Measurements from ENCODE around the gene APOBEC3B.
"Not testable (repeated sequence)": the region's sequence is repeated elsewhere in the genome, so short reads cannot be mapped to it uniquely, and the experiment has no call there.

Gene APOBEC3B

GRCh38 chr22:38980587-38980986, 1.6 kb upstream of the APOBEC3B start:
- 84 to 89% methylated on average over 7 to 8 of the region's 10 CpGs for WGBS, 2 experiments (ENCODE audit: insufficient coverage in 2 of 2)
- H3K27ac ChIP-seq (ENCODE audit: low read depth, low read length, severe bottlenecking); H3K4me1 ChIP-seq (ENCODE audit: control insufficient read depth, insufficient read depth, low read length, poor library complexity, severe bottlenecking); H3K4me3 ChIP-seq (ENCODE audit: extremely low read depth, insufficient read depth, low read length, poor library complexity, severe bottlenecking); H3K36me3 ChIP-seq (ENCODE audit: control insufficient read depth, insufficient read depth, low read length): not testable (repeated sequence)
- peaks cover 34% of the 10 kb centered on the region for H3K9me3 ChIP-seq (ENCODE audit: control insufficient read depth, low read length)

DNA sequence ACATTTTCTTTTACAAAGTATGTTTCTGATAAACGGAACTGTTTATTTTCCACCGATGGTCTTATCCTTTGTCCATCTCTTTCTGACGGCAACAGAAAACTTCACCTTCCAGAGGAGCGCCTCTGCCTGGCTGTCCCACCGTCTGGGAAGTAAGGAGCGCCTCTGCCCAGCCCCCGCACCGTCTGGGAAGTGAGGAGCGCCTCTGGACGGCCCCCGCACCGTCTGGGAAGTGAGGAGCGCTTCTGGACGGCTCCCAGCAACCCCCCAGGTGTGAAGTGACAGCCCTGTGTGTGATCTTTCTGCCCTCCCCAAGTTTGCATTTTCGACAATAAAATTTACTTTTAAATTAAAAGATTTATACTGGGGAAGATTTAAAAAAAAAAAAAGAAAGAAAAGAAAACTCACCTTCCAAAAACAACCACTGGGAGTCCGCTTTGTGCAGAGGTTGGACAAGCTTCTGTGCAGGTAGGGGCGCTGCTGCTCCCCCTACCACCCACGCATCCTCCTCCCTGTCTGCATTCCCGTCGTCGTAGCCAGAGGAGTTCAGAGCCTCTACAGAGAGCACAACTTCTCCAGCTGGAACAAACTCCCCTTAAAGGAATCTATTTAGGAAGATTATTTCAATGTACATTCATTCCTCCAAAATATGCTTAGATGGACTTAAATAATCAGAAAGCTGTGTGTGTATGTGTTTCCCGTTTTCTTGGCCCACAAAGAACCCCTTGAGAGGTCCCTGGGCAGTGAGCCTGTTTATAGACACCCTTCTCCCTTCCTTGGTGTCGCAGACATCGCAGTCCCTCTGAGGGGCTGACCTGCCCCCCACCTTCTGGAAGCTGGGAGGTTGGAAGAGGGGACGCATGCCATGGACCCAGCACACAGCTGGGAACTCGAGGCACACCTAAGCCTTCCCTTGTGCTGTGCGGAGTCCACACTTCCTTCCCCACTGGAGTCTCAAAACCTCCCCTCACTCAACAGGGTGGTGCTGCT, 849 bp upstream of the APOBEC3B start:
- Histone ChIP-seq H3K36me3 (ENCODE audit: control insufficient read depth, insufficient read depth, low read length) (no peaks in the 10 kb centered on the region), H3K4me1 (ENCODE audit: control insufficient read depth, insufficient read depth, low read length, poor library complexity, severe bottlenecking) (peaks cover 3% of the 10 kb centered on the region), H3K4me3 (ENCODE audit: extremely low read depth, insufficient read depth, low read length, poor library complexity, severe bottlenecking) (no peak overlapping the region), H3K27ac (ENCODE audit: low read depth, low read length, severe bottlenecking) (no peak overlapping the region), H3K9me3 (ENCODE audit: control insufficient read depth, low read length) (peaks cover 27% of the 10 kb centered on the region)
- WGBS, 2 experiments (ENCODE audit: insufficient coverage in 2 of 2) = 73 to 84% methylated on average over 11 to 13 of the region's 27 CpGs

DNA sequence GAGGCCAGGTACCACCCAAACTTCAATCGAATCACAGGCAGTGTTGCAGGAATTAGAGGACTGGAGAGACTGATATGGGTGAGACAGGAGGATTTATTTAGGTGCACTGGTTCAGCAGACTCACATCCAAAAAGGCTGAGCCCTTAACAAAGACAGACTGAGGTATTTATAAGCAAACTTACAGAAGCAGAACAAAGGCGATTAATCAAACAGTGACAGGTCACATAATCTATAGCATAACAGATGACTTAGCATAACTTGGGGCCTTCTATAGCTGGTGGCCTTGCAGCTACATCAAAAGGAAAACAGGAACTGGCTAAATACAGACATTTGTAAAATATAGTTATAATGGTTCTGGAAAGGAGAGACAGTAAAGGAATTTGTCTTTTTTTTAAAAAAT, 2.1 kb downstream of the APOBEC3B start:
- H3K4me3 ChIP-seq (ENCODE audit: extremely low read depth, insufficient read depth, low read length, poor library complexity, severe bottlenecking) = no peak overlapping the region
- no peaks in the 10 kb centered on the region for H3K36me3 ChIP-seq (ENCODE audit: control insufficient read depth, insufficient read depth, low read length)
- 90 to 100% methylated on average over 1 to 2 of the region's 2 CpGs for WGBS, 2 experiments (ENCODE audit: insufficient coverage in 2 of 2)
- peaks cover 3% of the 10 kb centered on the region for H3K4me1 ChIP-seq (ENCODE audit: control insufficient read depth, insufficient read depth, low read length, poor library complexity, severe bottlenecking)
- peaks cover 23% of the 10 kb centered on the region for H3K9me3 ChIP-seq (ENCODE audit: control insufficient read depth, low read length)
- H3K27ac ChIP-seq (ENCODE audit: low read depth, low read length, severe bottlenecking) = no peak overlapping the region

DNA sequence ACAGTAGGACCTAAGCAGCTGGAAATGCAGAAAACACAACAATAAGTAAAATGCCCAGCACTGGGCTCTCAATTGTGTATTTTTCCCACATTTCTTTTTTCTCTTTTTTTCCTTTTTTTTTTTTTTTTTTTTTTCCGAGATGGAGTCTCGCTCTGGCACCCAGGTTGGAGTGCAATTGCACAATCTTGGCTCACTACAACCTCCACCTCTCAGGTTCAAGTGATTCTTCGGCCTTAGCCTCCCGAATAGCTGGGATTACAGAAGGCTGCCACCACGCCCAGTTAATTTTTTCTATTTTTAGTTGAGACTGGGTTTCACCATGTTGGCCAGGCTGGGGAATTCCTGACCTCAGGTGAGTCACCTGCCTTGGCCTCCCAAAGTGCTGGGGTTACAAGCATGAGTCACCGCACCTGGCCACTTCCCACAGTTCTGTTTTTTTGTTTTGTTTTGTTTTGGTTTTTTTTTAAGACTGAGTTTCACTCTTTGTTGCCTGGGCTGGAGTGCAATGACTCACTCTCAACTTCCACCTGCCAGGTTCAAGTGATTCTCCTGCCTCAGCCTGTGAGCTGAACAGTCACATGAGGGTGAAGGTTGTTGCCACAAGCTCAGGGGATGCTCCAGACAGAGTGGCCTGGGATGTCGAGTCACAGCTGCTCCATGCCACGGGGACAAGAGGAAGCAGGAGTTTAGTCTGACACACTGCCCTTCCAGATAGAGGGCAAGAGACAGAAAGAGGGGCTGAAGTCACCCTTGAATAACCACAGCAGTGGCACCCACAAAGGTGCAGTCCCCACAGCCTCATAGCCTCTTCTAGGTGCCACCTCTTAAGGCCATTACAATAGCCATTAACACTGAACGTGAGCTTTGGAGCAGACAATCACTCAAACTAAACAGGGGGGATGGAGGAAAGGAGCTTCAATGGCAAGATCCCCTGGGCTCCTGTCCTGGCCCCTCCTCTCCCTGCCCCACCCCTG, 2.9 kb downstream of the APOBEC3B start:
- WGBS, 2 experiments (ENCODE audit: insufficient coverage in 2 of 2) = 76 to 100% methylated on average over 3 to 4 of the region's 9 CpGs
- H3K36me3 ChIP-seq (ENCODE audit: control insufficient read depth, insufficient read depth, low read length); H3K4me1 ChIP-seq (ENCODE audit: control insufficient read depth, insufficient read depth, low read length, poor library complexity, severe bottlenecking); H3K4me3 ChIP-seq (ENCODE audit: extremely low read depth, insufficient read depth, low read length, poor library complexity, severe bottlenecking); H3K27ac ChIP-seq (ENCODE audit: low read depth, low read length, severe bottlenecking): not testable (repeated sequence)
- peaks cover 23% of the 10 kb centered on the region for H3K9me3 ChIP-seq (ENCODE audit: control insufficient read depth, low read length)

GRCh38 chr22:38986629-38987028, 4.5 kb downstream of the APOBEC3B start:
- WGBS, 2 experiments (ENCODE audit: insufficient coverage in 2 of 2) = 89 to 100% methylated on average over 1 to 2 of the region's 3 CpGs
- H3K27ac ChIP-seq (ENCODE audit: low read depth, low read length, severe bottlenecking) = no peak overlapping the region
- no peak overlapping the region for H3K4me3 ChIP-seq (ENCODE audit: extremely low read depth, insufficient read depth, low read length, poor library complexity, severe bottlenecking)
- H3K4me1 ChIP-seq (ENCODE audit: control insufficient read depth, insufficient read depth, low read length, poor library complexity, severe bottlenecking) = peaks cover 3% of the 10 kb centered on the region
- H3K36me3 ChIP-seq (ENCODE audit: control insufficient read depth, insufficient read depth, low read length) = no peaks in the 10 kb centered on the region
- peaks cover 23% of the 10 kb centered on the region for H3K9me3 ChIP-seq (ENCODE audit: control insufficient read depth, low read length)

DNA sequence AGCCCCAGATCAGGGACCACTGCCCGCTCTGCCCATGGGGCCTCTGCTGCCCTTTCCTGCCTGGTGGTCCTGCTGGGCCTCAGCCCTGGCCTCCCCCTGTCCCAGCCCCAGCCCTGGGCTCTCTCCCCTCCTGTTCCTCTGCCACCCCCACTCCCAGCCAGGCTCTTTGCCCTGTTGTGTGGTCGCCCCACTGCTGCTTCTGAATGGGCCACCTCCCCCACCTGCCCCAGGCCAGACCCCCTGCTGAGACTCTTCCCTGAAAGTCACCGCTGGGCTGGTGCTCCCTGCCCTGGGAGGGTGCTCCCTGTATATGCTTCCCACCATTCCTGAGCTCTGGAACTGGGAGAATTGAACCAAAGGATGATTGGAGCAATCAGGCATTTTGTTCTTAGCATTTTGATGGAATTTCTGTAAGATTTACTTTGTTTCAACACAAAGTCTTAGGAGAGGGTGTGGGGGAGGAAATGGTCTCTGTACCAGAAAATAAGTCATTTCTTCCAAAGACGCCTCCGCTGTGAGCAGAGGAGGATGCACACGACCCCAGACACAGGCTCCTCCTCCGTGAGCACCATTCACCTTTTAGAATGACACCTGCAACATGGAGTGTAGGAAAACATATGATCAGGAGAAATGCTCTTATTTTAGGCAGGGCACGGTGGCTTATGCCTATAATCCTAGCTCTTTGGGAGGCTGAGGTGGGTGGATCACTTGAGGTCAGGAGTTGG, 5.2 kb downstream of the APOBEC3B start:
- WGBS, 2 experiments (ENCODE audit: insufficient coverage in 2 of 2) = 80 to 87% methylated on average over 5 to 8 of the region's 8 CpGs
- no peak overlapping the region for H3K4me3 ChIP-seq (ENCODE audit: extremely low read depth, insufficient read depth, low read length, poor library complexity, severe bottlenecking)
- no peaks in the 10 kb centered on the region for H3K4me1 ChIP-seq (ENCODE audit: control insufficient read depth, insufficient read depth, low read length, poor library complexity, severe bottlenecking)
- H3K36me3 ChIP-seq (ENCODE audit: control insufficient read depth, insufficient read depth, low read length) = no peaks in the 10 kb centered on the region
- peaks cover 23% of the 10 kb centered on the region for H3K9me3 ChIP-seq (ENCODE audit: control insufficient read depth, low read length)
- no peak overlapping the region for H3K27ac ChIP-seq (ENCODE audit: low read depth, low read length, severe bottlenecking)

- 95 to 100% methylated on average over 3 to 6 of the region's 6 CpGs for WGBS, 2 experiments (ENCODE audit: insufficient coverage in 2 of 2)
- Histone ChIP-seq H3K9me3 (ENCODE audit: control insufficient read depth, low read length) (peaks cover 4% of the 10 kb centered on the region), H3K4me3 (ENCODE audit: extremely low read depth, insufficient read depth, low read length, poor library complexity, severe bottlenecking) (no peak overlapping the region), H3K27ac (ENCODE audit: low read depth, low read length, severe bottlenecking) (no peak overlapping the region), H3K4me1 (ENCODE audit: control insufficient read depth, insufficient read depth, low read length, poor library complexity, severe bottlenecking) (no peaks in the 10 kb centered on the region), H3K36me3 (ENCODE audit: control insufficient read depth, insufficient read depth, low read length) (no peaks in the 10 kb centered on the region)
Measured at GRCh38 chr22:38989466-38989865, 7.3 kb downstream of the APOBEC3B start.

DNA sequence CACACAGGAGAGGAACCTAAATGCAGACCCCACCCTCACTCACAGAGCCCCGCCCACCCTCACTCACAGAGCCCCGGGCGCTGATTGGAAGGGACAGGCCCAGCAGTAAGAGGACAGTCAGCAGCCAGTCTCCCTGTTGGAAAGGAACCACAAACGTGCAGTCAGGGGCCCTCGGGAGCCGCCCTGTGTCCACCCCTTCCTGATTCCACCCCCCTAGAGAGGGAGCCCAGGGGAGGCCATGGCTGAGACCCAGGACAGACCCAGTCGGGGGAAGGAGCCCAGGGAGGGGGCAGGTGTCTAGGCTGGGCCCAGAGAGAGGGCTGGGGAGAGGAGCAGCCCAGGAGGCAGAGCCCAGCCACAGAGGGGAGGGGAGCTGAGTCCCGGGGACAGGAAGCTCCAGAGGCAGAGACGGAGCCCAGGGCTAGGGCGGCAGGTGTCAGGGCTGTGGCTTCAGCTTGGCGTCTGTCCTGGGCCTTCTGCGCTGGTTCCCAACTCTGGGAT, 10.8 kb downstream of the APOBEC3B start:
- not testable (repeated sequence) for H3K36me3 ChIP-seq (ENCODE audit: control insufficient read depth, insufficient read depth, low read length); H3K9me3 ChIP-seq (ENCODE audit: control insufficient read depth, low read length); H3K4me3 ChIP-seq (ENCODE audit: extremely low read depth, insufficient read depth, low read length, poor library complexity, severe bottlenecking); H3K4me1 ChIP-seq (ENCODE audit: control insufficient read depth, insufficient read depth, low read length, poor library complexity, severe bottlenecking); H3K27ac ChIP-seq (ENCODE audit: low read depth, low read length, severe bottlenecking)
- 38 to 39% methylated on average over 3 to 7 of the region's 12 CpGs for WGBS, 2 experiments (ENCODE audit: insufficient coverage in 2 of 2)

DNA sequence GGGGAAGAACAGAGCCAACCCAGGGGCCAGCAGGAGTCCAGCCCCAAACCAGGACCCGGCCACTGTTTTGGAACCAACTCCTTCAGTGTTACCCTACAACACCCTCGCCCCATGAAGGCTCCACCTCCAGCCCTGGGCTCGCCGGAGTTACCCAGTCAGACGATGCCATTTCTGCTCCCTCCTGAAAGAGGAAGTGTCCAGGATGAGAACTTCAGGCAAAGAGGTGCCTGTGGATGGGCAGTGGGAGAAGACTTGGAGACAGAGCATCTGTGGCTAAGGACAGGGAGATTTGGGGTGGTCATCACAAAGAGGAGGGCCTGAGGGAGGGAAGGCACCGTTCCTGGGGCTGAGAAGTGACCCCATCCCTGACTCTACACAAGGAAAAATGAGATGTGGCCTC, 14.0 kb downstream of the APOBEC3B start:
- H3K9me3 ChIP-seq (ENCODE audit: control insufficient read depth, low read length) = no peaks in the 10 kb centered on the region
- WGBS, 2 experiments (ENCODE audit: insufficient coverage in 2 of 2) = 80 to 83% methylated on average over 1 to 4 of the region's 6 CpGs
- no peak overlapping the region for H3K27ac ChIP-seq (ENCODE audit: low read depth, low read length, severe bottlenecking)
- no peaks in the 10 kb centered on the region for H3K4me1 ChIP-seq (ENCODE audit: control insufficient read depth, insufficient read depth, low read length, poor library complexity, severe bottlenecking)
- H3K4me3 ChIP-seq (ENCODE audit: extremely low read depth, insufficient read depth, low read length, poor library complexity, severe bottlenecking) = no peak overlapping the region
- H3K36me3 ChIP-seq (ENCODE audit: control insufficient read depth, insufficient read depth, low read length) = no peaks in the 10 kb centered on the region

DNA sequence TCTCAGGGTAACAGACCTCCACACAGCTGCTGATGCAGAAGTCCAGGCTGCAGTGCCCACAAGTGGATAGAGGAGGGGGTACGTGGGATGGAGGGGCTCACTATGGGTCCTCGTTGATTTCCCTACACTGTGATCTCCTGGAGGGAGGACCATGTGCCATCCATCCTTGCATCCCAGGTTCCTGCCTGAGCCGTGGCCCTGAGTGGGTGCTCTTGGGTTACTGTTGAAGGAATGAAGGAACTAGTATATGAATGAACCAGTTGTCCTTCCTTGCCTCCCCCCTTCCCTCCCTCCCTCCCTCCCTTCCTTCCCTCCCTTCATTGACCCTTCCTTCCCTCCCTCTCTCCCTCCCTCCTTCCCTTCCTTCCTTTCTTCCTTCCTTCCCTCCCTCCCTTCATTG, 15.4 kb downstream of the APOBEC3B start:
- no peaks in the 10 kb centered on the region for H3K36me3 ChIP-seq (ENCODE audit: control insufficient read depth, insufficient read depth, low read length)
- no peak overlapping the region for H3K4me3 ChIP-seq (ENCODE audit: extremely low read depth, insufficient read depth, low read length, poor library complexity, severe bottlenecking)
- no peaks in the 10 kb centered on the region for H3K4me1 ChIP-seq (ENCODE audit: control insufficient read depth, insufficient read depth, low read length, poor library complexity, severe bottlenecking)
- H3K27ac ChIP-seq (ENCODE audit: low read depth, low read length, severe bottlenecking) = no peak overlapping the region
- 78 to 100% methylated on average over 1 to 2 of the region's 3 CpGs for whole genome bisulfite sequencing, 2 experiments (ENCODE audit: insufficient coverage in 2 of 2)
- no peaks in the 10 kb centered on the region for H3K9me3 ChIP-seq (ENCODE audit: control insufficient read depth, low read length)

Data from mesodermal cell (in vitro differentiated cells).